ENCODE measurements around the gene TREML4.

The TREML4 gene

GRCh38 chr6:41226752-41227151 lies 1.4 kb upstream of the TREML4 start:
- TF ChIP-seq, protein P1, sequence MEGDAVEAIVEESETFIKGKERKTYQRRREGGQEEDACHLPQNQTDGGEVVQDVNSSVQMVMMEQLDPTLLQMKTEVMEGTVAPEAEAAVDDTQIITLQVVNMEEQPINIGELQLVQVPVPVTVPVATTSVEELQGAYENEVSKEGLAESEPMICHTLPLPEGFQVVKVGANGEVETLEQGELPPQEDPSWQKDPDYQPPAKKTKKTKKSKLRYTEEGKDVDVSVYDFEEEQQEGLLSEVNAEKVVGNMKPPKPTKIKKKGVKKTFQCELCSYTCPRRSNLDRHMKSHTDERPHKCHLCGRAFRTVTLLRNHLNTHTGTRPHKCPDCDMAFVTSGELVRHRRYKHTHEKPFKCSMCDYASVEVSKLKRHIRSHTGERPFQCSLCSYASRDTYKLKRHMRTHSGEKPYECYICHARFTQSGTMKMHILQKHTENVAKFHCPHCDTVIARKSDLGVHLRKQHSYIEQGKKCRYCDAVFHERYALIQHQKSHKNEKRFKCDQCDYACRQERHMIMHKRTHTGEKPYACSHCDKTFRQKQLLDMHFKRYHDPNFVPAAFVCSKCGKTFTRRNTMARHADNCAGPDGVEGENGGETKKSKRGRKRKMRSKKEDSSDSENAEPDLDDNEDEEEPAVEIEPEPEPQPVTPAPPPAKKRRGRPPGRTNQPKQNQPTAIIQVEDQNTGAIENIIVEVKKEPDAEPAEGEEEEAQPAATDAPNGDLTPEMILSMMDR (IDR thresholded peaks at IDR 0.05) = no peak

DNA sequence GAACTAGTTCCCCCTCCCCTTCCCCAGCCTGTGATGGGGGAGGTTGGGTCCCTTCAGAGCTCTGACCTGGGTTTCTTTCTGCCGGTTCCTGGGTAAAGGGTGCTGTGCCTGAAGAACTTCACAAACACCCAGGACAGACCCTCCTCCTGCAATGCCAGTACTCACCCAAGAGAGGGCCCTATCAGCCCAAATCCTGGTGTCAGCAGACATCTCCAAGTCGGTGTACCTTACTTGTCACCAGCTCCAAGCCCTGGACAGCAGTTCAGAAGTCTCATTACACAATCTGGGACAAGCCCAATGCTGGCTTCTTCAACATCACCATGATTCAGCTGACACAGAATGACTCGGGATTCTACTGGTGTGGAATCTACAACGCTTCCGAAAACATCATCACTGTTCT lies 467 bp downstream of the TREML4 start:
- TF ChIP-seq, protein P1 (IDR thresholded peaks at IDR 0.05) = no peak

DNA sequence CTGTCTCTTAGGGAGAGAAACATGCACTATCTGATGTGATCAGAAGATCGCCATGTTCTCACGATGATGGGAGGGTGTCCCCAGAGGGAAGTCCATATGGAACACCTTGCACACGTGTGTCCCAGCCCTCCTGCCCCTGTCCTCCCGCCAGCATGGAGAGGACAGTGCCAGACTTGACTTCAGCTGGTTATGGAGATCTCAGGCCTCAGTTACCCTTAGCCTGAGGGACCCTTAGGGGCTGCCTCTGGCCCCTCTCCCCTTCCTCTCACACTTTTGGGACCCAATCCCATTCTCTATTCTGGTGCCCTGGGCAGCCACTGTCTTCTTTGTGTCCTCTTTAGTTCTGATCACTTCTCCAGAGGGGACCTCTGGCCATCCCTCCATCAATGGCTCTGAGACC lies 1.6 kb downstream of the TREML4 start:
- TF ChIP-seq, protein P1 (IDR thresholded peaks at IDR 0.05) = no peak

- TF ChIP-seq, protein P1 (IDR thresholded peaks at IDR 0.05) = no peak
Observed at GRCh38 chr6:41231246-41231645, 3.1 kb downstream of the TREML4 start.

DNA sequence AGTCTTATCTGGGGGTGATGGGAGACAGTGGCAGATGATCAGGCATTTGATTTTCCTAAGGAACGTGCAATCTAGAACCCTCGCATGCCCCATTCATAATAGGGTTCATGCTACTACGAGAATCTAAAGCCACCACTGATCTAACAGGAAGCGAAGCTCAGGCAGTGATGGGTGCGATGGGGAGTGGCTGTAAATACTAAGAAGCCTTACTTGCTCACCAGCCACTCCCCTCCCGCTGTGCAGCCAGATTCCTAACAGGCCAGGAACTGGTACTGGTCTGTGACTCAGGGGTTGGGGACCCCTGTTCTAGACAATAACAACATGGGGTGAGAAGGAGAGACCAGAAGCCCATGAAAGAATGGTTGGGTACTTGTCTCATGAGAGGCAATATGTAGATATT lies 4.5 kb downstream of the TREML4 start:
- TF ChIP-seq, protein P1 (IDR thresholded peaks at IDR 0.05) = no peak

DNA sequence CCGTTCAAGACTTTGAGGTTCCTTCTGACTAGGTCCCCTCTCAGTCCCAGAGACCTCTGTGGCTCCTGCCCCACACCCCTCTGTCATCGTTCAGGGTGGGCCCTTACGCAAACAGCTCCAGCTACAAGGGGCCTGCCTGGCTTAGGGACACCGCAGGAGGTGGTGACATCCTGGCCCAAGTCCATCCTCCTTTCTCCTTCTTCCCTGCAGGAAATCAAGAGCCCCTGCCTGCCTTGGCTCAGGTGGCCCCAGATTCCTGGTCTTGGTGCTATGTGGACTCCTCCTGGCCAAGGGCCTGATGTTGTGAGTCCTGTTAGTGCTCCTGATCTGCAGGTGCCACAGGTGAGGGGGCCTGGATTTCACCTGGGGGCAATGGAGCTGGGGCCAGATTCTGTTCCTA lies 8.1 kb downstream of the TREML4 start:
- TF ChIP-seq, protein P1 (IDR thresholded peaks at IDR 0.05) = no peak

DNA sequence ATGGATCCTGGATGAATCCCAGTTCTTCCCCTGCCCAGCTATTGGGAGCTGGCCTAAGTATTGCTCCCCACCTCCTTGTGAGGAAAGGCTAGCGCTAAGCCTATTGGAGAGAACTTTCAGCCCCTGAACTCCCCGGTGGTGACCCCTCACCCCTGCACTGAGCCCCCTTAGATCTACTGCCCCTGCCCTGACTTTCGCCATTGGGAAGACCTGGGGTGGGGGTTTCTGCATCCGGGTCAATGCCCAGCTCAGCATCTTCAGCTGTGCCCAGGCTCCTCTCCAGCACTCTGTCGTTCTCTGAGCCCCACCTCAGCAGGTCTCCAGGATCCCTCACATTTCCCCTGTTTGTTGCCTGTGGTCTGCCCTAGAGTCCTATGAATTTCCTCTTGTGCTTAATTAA lies 9.0 kb downstream of the TREML4 start:
- TF ChIP-seq, protein P1 (IDR thresholded peaks at IDR 0.05) = no peak

GRCh38 chr6:41239467-41240159 lies 11.5 kb downstream of the TREML4 start:
- TF ChIP-seq, protein P1 (IDR thresholded peaks at IDR 0.05) = no peak

Measured in LNCAP (cell line).